ENCODE data around the gene PRDM13.
"Not testable (repeated sequence)": the region's sequence is repeated elsewhere in the genome, so short reads cannot be mapped to it uniquely, and the experiment has no call there.

GRCh38 chr6:99594696-99595095 lies 11.9 kb upstream of the PRDM13 start:
- TF ChIP-seq CTCF (conservative IDR thresholded peaks at IDR 0.05; ENCODE audit: low read length); EZH2phosphoT487 (IDR thresholded peaks at IDR 0.05; ENCODE audit: borderline replicate concordance): not testable (repeated sequence)
